ENCODE measurements around the gene MRPL44. TPM values are rescaled to one million over a fixed set of nuclear protein-coding genes. Genes with fewer than 3 reads are reported as not detected.
A peak's percentile ranks its signal among the peaks of the same experiment; 100 is the strongest.

The MRPL44 gene
- total and polyA plus RNA-seq, 2 of the 13 experiments (the other 11 are each of a cell fraction or from before 2014, with no cell fraction given): 38.4 to 78.0 TPM

GRCh38 chr2:223956300-223956699 is 963 bp upstream of the MRPL44 start:
- peaks cover 41% of the 10 kb centered on the region for H3K79me2 ChIP-seq (ENCODE audit: insufficient read depth, low read length)
- no peak overlapping the region for H3K27ac ChIP-seq (ENCODE audit: extremely low read length, insufficient read depth, low read length)
- H3K4me3 ChIP-seq (replicated peaks in 1 of 3; ENCODE audit: insufficient read depth in 1 of 3, low read depth in 2 of 3, low read length in 3 of 3): peak overlapping the region in 2 of 3 experiments; percentile 86 to 97; a peak in 4 of 6 replicates
- no peak for DNase-seq (ENCODE audit: low spot score)
- 0 out of 2 replicates have a peak, but pooled peaks have one; percentile 21 for TF ChIP-seq KDM4B (CRISPR knock-in tag; IDR thresholded peaks at IDR 0.05)
- TF ChIP-seq KLF6 (CRISPR knock-in tag; IDR thresholded peaks at IDR 0.05): no peak
- no peak for TF ChIP-seq YEATS4 (CRISPR knock-in tag; IDR thresholded peaks at IDR 0.05; ENCODE audit: borderline replicate concordance)
- POLR2A ChIA-PET: interaction anchor here (0.6 to 5.0 kb wide), 4 partner anchors 12 to 629 kb away, joined by 3 to 33 read pairs (median 16); partner anchors contain the start of gene WDFY1
- no peaks in the 10 kb centered on the region for H3K9me3 ChIP-seq (ENCODE audit: low read length)
- H2AFZ ChIP-seq (ENCODE audit: low read length): peak overlapping the region; percentile 64
- in situ Hi-C loops (cut with HindIII; ENCODE audit: extremely low pct_ligation_motif_present, low pct_unique_long_range_greater_than_20kb) (loop anchor here (5.0 kb wide), 1 partner anchor 49 kb away; no protein-coding TSS in a partner anchor), intact Hi-C loops (cut with micrococcal nuclease; ENCODE audit: unreplicated experiment) (loop anchor here (2.0 kb wide), 2 partner anchors 25 to 47 kb away; no protein-coding TSS in a partner anchor)
- peaks cover 12% of the 10 kb centered on the region for H4K20me1 ChIP-seq (ENCODE audit: insufficient read depth, low read length)
- WGBS (ENCODE audit: low lambda C conversion rate): 20% methylated on average over 4 of the region's 4 CpGs
- peak overlapping the region; percentile 89; the same call in 1 of the 2 replicates for H3K9ac ChIP-seq (ENCODE audit: insufficient read depth, low read depth, low read length)
- peak overlapping the region; percentile 77 for H3K4me2 ChIP-seq (ENCODE audit: low read depth, low read length)
- no TSS peak for BruUV-seq (replicated peaks)
- no peaks in the 10 kb centered on the region; a peak in 1 of 5 replicates for H3K27me3 ChIP-seq (ENCODE audit: control insufficient read depth in 1 of 2, insufficient read depth in 2 of 2, low read length in 2 of 2)
- H3K36me3 ChIP-seq (replicated peaks in 1 of 2; ENCODE audit: control insufficient read depth in 1 of 2, insufficient read depth in 2 of 2, low read length in 2 of 2): peaks cover 4 to 18% of the 10 kb centered on the region in 2 experiments; a peak in 4 of 5 replicates
- CTCF ChIA-PET (ENCODE audit: low intra/inter-chr PET ratio, low total read pairs): no interaction called here
- no peak for FAIRE-seq
- H3K4me1 ChIP-seq (ENCODE audit: insufficient read depth, low read length): peaks cover 58% of the 10 kb centered on the region
- no peak for ATAC-seq

- ATAC-seq: no peak
- Histone ChIP-seq H3K4me3 (replicated peaks in 1 of 3; ENCODE audit: insufficient read depth in 1 of 3, low read depth in 2 of 3, low read length in 3 of 3) (peak overlapping the region in 1 of 3 experiments; percentile 6; a peak in 2 of 6 replicates), H3K27me3 (ENCODE audit: control insufficient read depth in 1 of 2, insufficient read depth in 2 of 2, low read length in 2 of 2) (no peaks in the 10 kb centered on the region; a peak in 1 of 5 replicates), H3K27ac (ENCODE audit: extremely low read length, insufficient read depth, low read length) (no peak overlapping the region), H3K79me2 (ENCODE audit: insufficient read depth, low read length) (peaks cover 65% of the 10 kb centered on the region), H3K36me3 (replicated peaks in 1 of 2; ENCODE audit: control insufficient read depth in 1 of 2, insufficient read depth in 2 of 2, low read length in 2 of 2) (peaks cover 10 to 34% of the 10 kb centered on the region in 2 experiments), H3K4me2 (ENCODE audit: low read depth, low read length) (peak overlapping the region; percentile 73), H4K20me1 (ENCODE audit: insufficient read depth, low read length) (peaks cover 19% of the 10 kb centered on the region), H2AFZ (ENCODE audit: low read length) (no peak overlapping the region), H3K9me3 (ENCODE audit: low read length) (no peaks in the 10 kb centered on the region), H3K9ac (ENCODE audit: insufficient read depth, low read depth, low read length) (no peak overlapping the region; the same call in 1 of the 2 replicates), H3K4me1 (ENCODE audit: insufficient read depth, low read length) (peaks cover 61% of the 10 kb centered on the region)
- FAIRE-seq: no peak
- BruUV-seq (replicated peaks): no TSS peak
- intact Hi-C loops (cut with micrococcal nuclease; ENCODE audit: unreplicated experiment): no loop called here
- ChIA-PET POLR2A (no interaction called here), CTCF (ENCODE audit: low intra/inter-chr PET ratio, low total read pairs) (no interaction called here)
- DNase-seq (ENCODE audit: low spot score): no peak
- in situ Hi-C loops (cut with HindIII; ENCODE audit: extremely low pct_ligation_motif_present, low pct_unique_long_range_greater_than_20kb): loop anchor here (5.0 kb wide), 1 partner anchor 52 kb away; no protein-coding TSS in a partner anchor
- WGBS (ENCODE audit: low lambda C conversion rate): 86% methylated on average over 5 of the region's 5 CpGs
- TF ChIP-seq ZSCAN20 (CRISPR knock-in tag; IDR thresholded peaks at IDR 0.05; ENCODE audit: borderline replicate concordance) (no peak), CREM (IDR thresholded peaks at IDR 0.05) (no peak), CREM (CRISPR knock-in tag; IDR thresholded peaks at IDR 0.05) (no peak), MED8 (CRISPR knock-in tag; IDR thresholded peaks at IDR 0.05; ENCODE audit: insufficient replicate concordance) (no peak), KDM5B (CRISPR knock-in tag; IDR thresholded peaks at IDR 0.05; ENCODE audit: borderline replicate concordance) (no peak), ZNF552 (CRISPR knock-in tag; IDR thresholded peaks at IDR 0.05; ENCODE audit: borderline replicate concordance) (no peak), ZNF224 (CRISPR knock-in tag; IDR thresholded peaks at IDR 0.05) (no peak), ZNF562 (CRISPR knock-in tag; IDR thresholded peaks at IDR 0.05; ENCODE audit: borderline replicate concordance) (no peak), HOXA7 (CRISPR knock-in tag; IDR thresholded peaks at IDR 0.05) (no peak), ZNF850 (CRISPR knock-in tag; conservative IDR thresholded peaks at IDR 0.05) (no peak), ZNF761 (CRISPR knock-in tag; conservative IDR thresholded peaks at IDR 0.05) (no peak), ZNF343 (CRISPR knock-in tag; IDR thresholded peaks at IDR 0.05) (no peak), MAX (IDR thresholded peaks at IDR 0.05) (no peak)
Measured at GRCh38 chr2:223959688-223960087, 2.4 kb downstream of the MRPL44 start.

All from HepG2 (cell line).